Large intestine (tissue), 3 donors: ENCODE data around the gene KIFAP3. TPM values are rescaled to one million over a fixed set of nuclear protein-coding genes. Genes with fewer than 3 reads are reported as not detected.

ENCODE experiments used
- DNase-seq, 2 donors: peaks; one replicate each; pipeline versions ENCODE4 v3.0.0 to v3.0.0-alpha.2; 2013
- H3K27ac ChIP-seq: one replicate; pipeline ENCODE4 v1.5.1; 2013; ENCODE audit warnings: low read length
- H3K27me3 ChIP-seq: 2 replicates; pipeline ENCODE4 v1.6.1; 2013; ENCODE audit warnings: low read length; ENCODE audit not compliant: control insufficient read depth, insufficient read depth
- H3K36me3 ChIP-seq: 2 replicates; pipeline ENCODE4 v1.6.1; 2013; ENCODE audit warnings: low read length; ENCODE audit not compliant: control insufficient read depth, insufficient read depth
- H3K4me1 ChIP-seq: one replicate; pipeline ENCODE4 v1.6.1; 2013; ENCODE audit warnings: low read length; ENCODE audit not compliant: control insufficient read depth, insufficient read depth
- H3K4me3 ChIP-seq: one replicate; pipeline ENCODE4 v1.5.1; 2013; ENCODE audit warnings: low read length
- H3K9me3 ChIP-seq: one replicate; pipeline ENCODE4 v1.6.1; 2013; ENCODE audit warnings: mild to moderate bottlenecking, low read depth, low read length, moderate library complexity; ENCODE audit not compliant: control insufficient read depth
- WGBS: methylation state at CpG from one replicate; pipeline ENCODE4 v1.1.5; 2013; ENCODE audit warnings: low lambda C conversion rate; ENCODE audit not compliant: insufficient coverage; 5-methylcytosine and 5-hydroxymethylcytosine counted together
- polyA plus RNA-seq: library from polyadenylated mRNA; unstranded; fragments of 120-200 nt; gene quantifications from one replicate; pipeline ENCODE4 v1.2.1, GENCODE V29; 2013

Gene KIFAP3
- polyA plus RNA-seq, 1 donor, result 24.5 TPM

DNA sequence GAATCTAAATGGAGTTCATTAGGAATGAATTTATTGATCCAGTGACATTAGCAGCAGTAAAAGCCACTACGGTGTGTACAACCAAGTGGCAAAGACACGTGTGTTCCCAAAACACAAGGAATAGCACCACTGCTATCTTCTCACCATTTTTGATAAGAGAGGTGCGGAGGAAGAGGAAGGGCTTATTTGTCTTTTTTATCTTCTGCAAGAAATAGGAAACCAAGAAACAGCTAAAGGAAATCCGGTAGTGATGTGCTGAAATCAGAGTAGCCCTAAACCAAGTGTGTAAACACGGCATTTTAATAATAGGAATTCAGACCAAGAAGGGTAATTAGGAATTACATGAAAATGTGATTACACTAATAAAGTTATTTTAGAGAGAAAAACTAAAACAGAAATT lies 171.7 kb downstream of the KIFAP3 start:
- no peak overlapping the region for H3K4me3 ChIP-seq
- no peak for DNase-seq
- H3K9me3 ChIP-seq, result no peaks in the 10 kb centered on the region
- peaks cover 10% of the 10 kb centered on the region for H3K4me1 ChIP-seq
- no peak overlapping the region for H3K27ac ChIP-seq
- no peaks in the 10 kb centered on the region for H3K36me3 ChIP-seq
- WGBS, result 48% methylated on average over 2 of the region's 5 CpGs
- no peaks in the 10 kb centered on the region for H3K27me3 ChIP-seq

- DNase-seq, result peak; percentile 37 to 73
- Histone ChIP-seq H3K27ac (peak overlapping the region; percentile 45), H3K4me1 (peaks cover 10% of the 10 kb centered on the region), H3K4me3 (no peak overlapping the region), H3K27me3 (no peaks in the 10 kb centered on the region), H3K9me3 (no peaks in the 10 kb centered on the region), H3K36me3 (no peaks in the 10 kb centered on the region)
These were observed 173.4 kb downstream of the KIFAP3 start for GRCh38 chr1:169901115-169901514.

GRCh38 chr1:169900571-169900970 lies 173.9 kb downstream of the KIFAP3 start:
- Histone ChIP-seq H3K27ac (peak overlapping the region; percentile 45), H3K9me3 (no peaks in the 10 kb centered on the region), H3K27me3 (no peaks in the 10 kb centered on the region), H3K4me1 (peaks cover 10% of the 10 kb centered on the region), H3K4me3 (no peak overlapping the region), H3K36me3 (no peaks in the 10 kb centered on the region)
- DNase-seq, result peak; percentile 31 to 65

- Histone ChIP-seq H3K9me3 (no peaks in the 10 kb centered on the region), H3K27ac (peak overlapping the region; percentile 40), H3K4me3 (no peak overlapping the region), H3K4me1 (peaks cover 12% of the 10 kb centered on the region), H3K36me3 (no peaks in the 10 kb centered on the region), H3K27me3 (no peaks in the 10 kb centered on the region)
- no peak for DNase-seq
- WGBS, result 75% methylated on average over 2 of the region's 4 CpGs
These were observed 174.8 kb downstream of the KIFAP3 start for GRCh38 chr1:169899519-169900217.

GRCh38 chr1:169896013-169896412 lies 178.5 kb downstream of the KIFAP3 start:
- H3K27me3 ChIP-seq, result no peaks in the 10 kb centered on the region
- no peak overlapping the region for H3K27ac ChIP-seq
- H3K4me3 ChIP-seq, result no peak overlapping the region
- H3K9me3 ChIP-seq, result no peaks in the 10 kb centered on the region
- H3K36me3 ChIP-seq, result no peaks in the 10 kb centered on the region
- no peak for DNase-seq
- WGBS, result no CpG with 5 or more reads among the region's 4 CpGs
- H3K4me1 ChIP-seq, result peaks cover 25% of the 10 kb centered on the region

- Histone ChIP-seq H3K9me3 (no peaks in the 10 kb centered on the region), H3K4me1 (peaks cover 21% of the 10 kb centered on the region), H3K27ac (peak overlapping the region; percentile 96), H3K4me3 (peak overlapping the region; percentile 85), H3K27me3 (no peaks in the 10 kb centered on the region), H3K36me3 (no peaks in the 10 kb centered on the region)
- 85% methylated on average over 4 of the region's 15 CpGs for WGBS
- no peak for DNase-seq
These were observed 179.9 kb downstream of the KIFAP3 start for GRCh38 chr1:169894424-169895145.

GRCh38 chr1:169893645-169894423 lies 180.7 kb downstream of the KIFAP3 start, which contains the start of gene SCYL3:
TSS of gene SCYL3 (minus strand) at chr1:169893896. CDS start at chr1:169888840, 5,056 bp downstream.
- peak; percentile 97 to 100 for DNase-seq
- Histone ChIP-seq H3K27ac (peak within 1 kb of the TSS; percentile 96), H3K4me1 (peaks cover 21% of the 10 kb centered on the region), H3K27me3 (no peaks in the 10 kb centered on the region), H3K9me3 (no peaks in the 10 kb centered on the region), H3K4me3 (peak within 1 kb of the TSS; percentile 85), H3K36me3 (no peaks in the 10 kb centered on the region)
- no CpG with 5 or more reads among the region's 52 CpGs for WGBS

GRCh38 chr1:169892927-169893644 lies 181.4 kb downstream of the KIFAP3 start:
- no CpG with 5 or more reads among the region's 51 CpGs for WGBS
- peaks cover 21% of the 10 kb centered on the region for H3K4me1 ChIP-seq
- peak overlapping the region; percentile 85 for H3K4me3 ChIP-seq
- peaks cover 5% of the 10 kb centered on the region for H3K36me3 ChIP-seq
- H3K27ac ChIP-seq, result peak overlapping the region; percentile 96
- H3K9me3 ChIP-seq, result no peaks in the 10 kb centered on the region
- H3K27me3 ChIP-seq, result no peaks in the 10 kb centered on the region
- peak in 1 of 2 donors; percentile 71 for DNase-seq

GRCh38 chr1:169892176-169892926 lies 182.1 kb downstream of the KIFAP3 start:
- Histone ChIP-seq H3K36me3 (peaks cover 7% of the 10 kb centered on the region), H3K4me3 (peak overlapping the region; percentile 85), H3K27me3 (no peaks in the 10 kb centered on the region), H3K4me1 (peaks cover 21% of the 10 kb centered on the region), H3K9me3 (no peaks in the 10 kb centered on the region), H3K27ac (peak overlapping the region; percentile 96)
- 71% methylated on average over 3 of the region's 8 CpGs for WGBS
- no peak for DNase-seq
